ENCODE results near the gene MRPL2.

Gene MRPL2

GRCh38 chr6:43021270-43022047 is 37.8 kb downstream of the MRPL2 start, which contains the start of gene RRP36:
RRP36 (plus strand) TSS chr6:43021623; CDS start chr6:43021655, 32 bp downstream.
- peak; percentile 78 for DNase-seq (ENCODE audit: low spot score)

- no peak for DNase-seq (ENCODE audit: low spot score)
Measured at GRCh38 chr6:43020847-43021246, 38.4 kb downstream of the MRPL2 start.

- no peak for DNase-seq (ENCODE audit: low spot score)
Measured at GRCh38 chr6:43020052-43020705, 39.1 kb downstream of the MRPL2 start.

- DNase-seq (ENCODE audit: low spot score): no peak
Measured at GRCh38 chr6:43019152-43019551, 40.1 kb downstream of the MRPL2 start.

GRCh38 chr6:43016943-43017334 is 42.3 kb downstream of the MRPL2 start:
- no peak for DNase-seq (ENCODE audit: low spot score)

GRCh38 chr6:43016176-43016942 is 42.9 kb downstream of the MRPL2 start:
- no peak for DNase-seq (ENCODE audit: low spot score)

GRCh38 chr6:43014434-43014909 is 44.8 kb downstream of the MRPL2 start:
- DNase-seq (ENCODE audit: low spot score): peak; percentile 27

GRCh38 chr6:43013843-43014433 is 45.3 kb downstream of the MRPL2 start, which contains the start of the genes KLHDC3 and MEA1:
KLHDC3 (plus strand) TSS chr6:43014249; CDS start chr6:43017193, 2,944 bp downstream.
MEA1 (minus strand) TSS chr6:43013946; CDS start chr6:43013813, 133 bp downstream.
- peak; percentile 100 for DNase-seq (ENCODE audit: low spot score)

- DNase-seq (ENCODE audit: low spot score): peak; percentile 9
Measured at GRCh38 chr6:43013097-43013842, 46.0 kb downstream of the MRPL2 start.

- no peak for DNase-seq (ENCODE audit: low spot score)
Measured at GRCh38 chr6:43012364-43012763, 46.9 kb downstream of the MRPL2 start.

GRCh38 chr6:43011207-43011606 is 48.0 kb downstream of the MRPL2 start:
- DNase-seq (ENCODE audit: low spot score): no peak

GRCh38 chr6:43009124-43009523 is 50.1 kb downstream of the MRPL2 start:
- DNase-seq (ENCODE audit: low spot score): peak; percentile 37

- no peak for DNase-seq (ENCODE audit: low spot score)
Measured at GRCh38 chr6:43007126-43007525, 52.1 kb downstream of the MRPL2 start.

GRCh38 chr6:43006251-43006650 is 53.0 kb downstream of the MRPL2 start:
- DNase-seq (ENCODE audit: low spot score): no peak

GRCh38 chr6:43005844-43006243 is 53.4 kb downstream of the MRPL2 start:
- DNase-seq (ENCODE audit: low spot score): no peak

Measured in kidney tubule cell (primary cell).